SK-N-SH treated with all-trans-retinoic acid at 6 μM for 48 hours (cell line): ENCODE measurements around the gene IMMP2L.
"Not testable (repeated sequence)": the region's sequence is repeated elsewhere in the genome, so short reads cannot be mapped to it uniquely, and the experiment has no call there.

ENCODE experiments used
- ATAC-seq: fragments of 200-7000 bp; cut with Tn5 transposase; 3 replicates; pipeline ENCODE4 v1.9.1; 2020; ENCODE audit warnings: mild to moderate bottlenecking, moderate library complexity
- BACH2 ChIP-seq: fragments of 250-450 bp; sonication (Bioruptor Pico); IDR thresholded peaks from 2 replicates; pipeline ENCODE4 v1.9.0; 2021; ENCODE audit warnings: mild to moderate bottlenecking, borderline replicate concordance
- CREB5 ChIP-seq: fragments of 250-450 bp; sonication (Bioruptor Pico); IDR thresholded peaks from 2 replicates; pipeline ENCODE4 v1.5.1; 2020; ENCODE audit warnings: low read depth, mild to moderate bottlenecking, moderate library complexity
- CSDC2 ChIP-seq: fragments of 250-450 bp; sonication (Bioruptor Pico); IDR thresholded peaks from 2 replicates; pipeline ENCODE4 v1.5.0; 2020; ENCODE audit warnings: mild to moderate bottlenecking, moderate library complexity
- ESRRG ChIP-seq: fragments of 250-450 bp; sonication (Bioruptor Pico); IDR thresholded peaks from 2 replicates; pipeline ENCODE4 v1.6.1; 2021; ENCODE audit warnings: mild to moderate bottlenecking
- GLIS3 ChIP-seq: fragments of 250-450 bp; sonication (Bioruptor Pico); IDR thresholded peaks from 2 replicates; pipeline ENCODE4 v1.5.0; 2020; ENCODE audit warnings: mild to moderate bottlenecking, moderate library complexity
- ISL1 ChIP-seq: fragments of 250-450 bp; sonication (Bioruptor Pico); IDR thresholded peaks from 2 replicates; pipeline ENCODE4 v2.1.2; 2022; ENCODE audit warnings: mild to moderate bottlenecking, moderate library complexity
- OSR1 ChIP-seq: fragments of 250-450 bp; sonication (Bioruptor Pico); IDR thresholded peaks from 2 replicates; pipeline ENCODE4 v1.8.0; 2022; ENCODE audit warnings: moderate library complexity, mild to moderate bottlenecking, inconsistent platforms
- PPARA ChIP-seq: fragments of 250-450 bp; sonication (Bioruptor Pico); IDR thresholded peaks from 2 replicates; pipeline ENCODE4 v1.5.0; 2020; ENCODE audit warnings: mild to moderate bottlenecking, borderline replicate concordance
- TCF4 ChIP-seq: fragments of 250-450 bp; sonication (Bioruptor Pico); IDR thresholded peaks from 2 replicates; pipeline ENCODE4 v1.8.0; 2021; ENCODE audit warnings: mild to moderate bottlenecking, moderate library complexity, borderline replicate concordance
- TOX ChIP-seq: fragments of 250-450 bp; sonication (Bioruptor Pico); IDR thresholded peaks from 2 replicates; pipeline ENCODE4 v1.8.0; 2021; ENCODE audit warnings: mild to moderate bottlenecking, moderate library complexity, borderline replicate concordance
- ZC3H10 ChIP-seq: fragments of 250-450 bp; sonication (Bioruptor Pico); IDR thresholded peaks from 2 replicates; pipeline ENCODE4 v1.5.1; 2021; ENCODE audit warnings: mild to moderate bottlenecking, moderate library complexity
- ZFP30 ChIP-seq: fragments of 450-650 bp; formaldehyde crosslinking; IDR thresholded peaks from 2 replicates; pipeline ENCODE4 v1.5.0; 2022; ENCODE audit warnings: mild to moderate bottlenecking, moderate library complexity
- ZNF565 ChIP-seq: fragments of 450-650 bp; formaldehyde crosslinking; conservative IDR thresholded peaks from 2 replicates; pipeline ENCODE4 v1.5.0; 2020; ENCODE audit warnings: low read depth, mild to moderate bottlenecking, moderate library complexity
- ZNF70 ChIP-seq: fragments of 450-650 bp; formaldehyde crosslinking; IDR thresholded peaks from 2 replicates; pipeline ENCODE4 v1.5.0; 2020; ENCODE audit warnings: mild to moderate bottlenecking, moderate library complexity
- ZNF8 ChIP-seq: fragments of 450-650 bp; formaldehyde crosslinking; IDR thresholded peaks from 2 replicates; pipeline ENCODE4 v1.5.0; 2020; ENCODE audit warnings: mild to moderate bottlenecking, moderate library complexity
- TF ChIP-seq, protein P1 (sequence below): fragments of 250-450 bp; sonication (Bioruptor Pico); IDR thresholded peaks from 2 replicates; pipeline ENCODE4 v1.8.0; 2021; ENCODE audit warnings: low read depth, mild to moderate bottlenecking, moderate library complexity, borderline replicate concordance
- TF ChIP-seq, protein P2 (sequence below): fragments of 250-450 bp; sonication (Bioruptor Pico); IDR thresholded peaks from 2 replicates; pipeline ENCODE4 v1.5.1; 2021; ENCODE audit warnings: mild to moderate bottlenecking, moderate library complexity
- TF ChIP-seq, protein P3 (sequence below): fragments of 250-450 bp; sonication (Bioruptor Pico); IDR thresholded peaks from 2 replicates; pipeline ENCODE4 v1.5.0; 2020; ENCODE audit warnings: mild to moderate bottlenecking, moderate library complexity

Gene IMMP2L

GRCh38 chr7:111256391-111256790 lies 305.9 kb downstream of the IMMP2L start:
- TF ChIP-seq CSDC2 (CRISPR knock-in tag) = no peak
- TF ChIP-seq TOX = no peak
- no peak for TF ChIP-seq ZNF565
- 0 out of 2 replicates have a peak, but pooled peaks have one; percentile 6 for TF ChIP-seq ISL1 (CRISPR knock-in tag)
- peak; percentile 32; the same call in 1 of the 3 replicates for ATAC-seq

- no peak for ATAC-seq
- TF ChIP-seq PPARA (CRISPR knock-in tag) (no peak), ZNF565 (no peak), CREB5 (no peak), ZNF70 (CRISPR knock-in tag) (no peak), ZNF8 (no peak), BACH2 (no peak), TCF4 (CRISPR knock-in tag) (no peak), OSR1 (no peak), ZC3H10 (no peak)
- TF ChIP-seq, protein P1, sequence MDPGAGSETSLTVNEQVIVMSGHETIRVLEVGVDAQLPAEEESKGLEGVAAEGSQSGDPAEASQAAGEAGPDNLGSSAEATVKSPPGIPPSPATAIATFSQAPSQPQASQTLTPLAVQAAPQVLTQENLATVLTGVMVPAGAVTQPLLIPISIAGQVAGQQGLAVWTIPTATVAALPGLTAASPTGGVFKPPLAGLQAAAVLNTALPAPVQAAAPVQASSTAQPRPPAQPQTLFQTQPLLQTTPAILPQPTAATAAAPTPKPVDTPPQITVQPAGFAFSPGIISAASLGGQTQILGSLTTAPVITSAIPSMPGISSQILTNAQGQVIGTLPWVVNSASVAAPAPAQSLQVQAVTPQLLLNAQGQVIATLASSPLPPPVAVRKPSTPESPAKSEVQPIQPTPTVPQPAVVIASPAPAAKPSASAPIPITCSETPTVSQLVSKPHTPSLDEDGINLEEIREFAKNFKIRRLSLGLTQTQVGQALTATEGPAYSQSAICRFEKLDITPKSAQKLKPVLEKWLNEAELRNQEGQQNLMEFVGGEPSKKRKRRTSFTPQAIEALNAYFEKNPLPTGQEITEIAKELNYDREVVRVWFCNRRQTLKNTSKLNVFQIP = no peak
- TF ChIP-seq, protein P2, sequence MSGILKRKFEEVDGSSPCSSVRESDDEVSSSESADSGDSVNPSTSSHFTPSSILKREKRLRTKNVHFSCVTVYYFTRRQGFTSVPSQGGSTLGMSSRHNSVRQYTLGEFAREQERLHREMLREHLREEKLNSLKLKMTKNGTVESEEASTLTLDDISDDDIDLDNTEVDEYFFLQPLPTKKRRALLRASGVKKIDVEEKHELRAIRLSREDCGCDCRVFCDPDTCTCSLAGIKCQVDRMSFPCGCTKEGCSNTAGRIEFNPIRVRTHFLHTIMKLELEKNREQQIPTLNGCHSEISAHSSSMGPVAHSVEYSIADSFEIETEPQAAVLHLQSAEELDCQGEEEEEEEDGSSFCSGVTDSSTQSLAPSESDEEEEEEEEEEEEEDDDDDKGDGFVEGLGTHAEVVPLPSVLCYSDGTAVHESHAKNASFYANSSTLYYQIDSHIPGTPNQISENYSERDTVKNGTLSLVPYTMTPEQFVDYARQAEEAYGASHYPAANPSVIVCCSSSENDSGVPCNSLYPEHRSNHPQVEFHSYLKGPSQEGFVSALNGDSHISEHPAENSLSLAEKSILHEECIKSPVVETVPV (CRISPR knock-in tag) = no peak
- TF ChIP-seq, all 23 proteins: peak for 0
Observed at GRCh38 chr7:111255576-111255975, 306.7 kb downstream of the IMMP2L start.

GRCh38 chr7:111251365-111251764 lies 310.9 kb downstream of the IMMP2L start:
- ATAC-seq = not testable (repeated sequence)

DNA sequence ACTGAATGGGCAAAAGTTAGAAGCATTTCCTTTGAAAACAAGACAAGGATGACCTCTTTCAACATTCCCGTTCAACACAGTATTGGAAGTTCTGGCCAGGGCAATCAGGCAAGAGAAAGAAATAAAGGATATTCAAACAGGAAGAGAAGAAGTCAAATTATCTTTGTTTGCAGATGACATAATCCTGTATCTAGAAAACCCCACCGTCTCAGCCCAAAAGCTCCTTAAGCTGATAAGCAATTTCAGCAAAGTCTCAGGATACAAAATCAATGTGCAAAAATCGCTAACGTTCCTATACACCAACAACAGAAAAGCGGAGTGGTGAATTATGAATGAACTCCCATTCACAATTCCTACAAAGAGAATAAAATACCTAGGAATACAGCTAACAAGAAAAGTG lies 312.5 kb downstream of the IMMP2L start:
- ATAC-seq = not testable (repeated sequence)

- TF ChIP-seq CSDC2 (CRISPR knock-in tag) (no peak), ZNF565 (no peak), ZC3H10 (no peak)
- TF ChIP-seq, all 23 proteins: peak for 0
- ATAC-seq = no peak
Observed at GRCh38 chr7:111242141-111242755, 320.0 kb downstream of the IMMP2L start.

GRCh38 chr7:111240371-111240770 lies 321.9 kb downstream of the IMMP2L start:
- no peak for ATAC-seq
- TF ChIP-seq PPARA (CRISPR knock-in tag) = no peak
- no peak for TF ChIP-seq CREB5
- no peak for TF ChIP-seq GLIS3 (CRISPR knock-in tag)
- TF ChIP-seq BACH2 = no peak
- TF ChIP-seq TCF4 (CRISPR knock-in tag) = no peak
- no peak for TF ChIP-seq ZNF8
- no peak for TF ChIP-seq ZC3H10
- no peak for TF ChIP-seq OSR1
- TF ChIP-seq, protein P1 = no peak
- TF ChIP-seq, protein P3, sequence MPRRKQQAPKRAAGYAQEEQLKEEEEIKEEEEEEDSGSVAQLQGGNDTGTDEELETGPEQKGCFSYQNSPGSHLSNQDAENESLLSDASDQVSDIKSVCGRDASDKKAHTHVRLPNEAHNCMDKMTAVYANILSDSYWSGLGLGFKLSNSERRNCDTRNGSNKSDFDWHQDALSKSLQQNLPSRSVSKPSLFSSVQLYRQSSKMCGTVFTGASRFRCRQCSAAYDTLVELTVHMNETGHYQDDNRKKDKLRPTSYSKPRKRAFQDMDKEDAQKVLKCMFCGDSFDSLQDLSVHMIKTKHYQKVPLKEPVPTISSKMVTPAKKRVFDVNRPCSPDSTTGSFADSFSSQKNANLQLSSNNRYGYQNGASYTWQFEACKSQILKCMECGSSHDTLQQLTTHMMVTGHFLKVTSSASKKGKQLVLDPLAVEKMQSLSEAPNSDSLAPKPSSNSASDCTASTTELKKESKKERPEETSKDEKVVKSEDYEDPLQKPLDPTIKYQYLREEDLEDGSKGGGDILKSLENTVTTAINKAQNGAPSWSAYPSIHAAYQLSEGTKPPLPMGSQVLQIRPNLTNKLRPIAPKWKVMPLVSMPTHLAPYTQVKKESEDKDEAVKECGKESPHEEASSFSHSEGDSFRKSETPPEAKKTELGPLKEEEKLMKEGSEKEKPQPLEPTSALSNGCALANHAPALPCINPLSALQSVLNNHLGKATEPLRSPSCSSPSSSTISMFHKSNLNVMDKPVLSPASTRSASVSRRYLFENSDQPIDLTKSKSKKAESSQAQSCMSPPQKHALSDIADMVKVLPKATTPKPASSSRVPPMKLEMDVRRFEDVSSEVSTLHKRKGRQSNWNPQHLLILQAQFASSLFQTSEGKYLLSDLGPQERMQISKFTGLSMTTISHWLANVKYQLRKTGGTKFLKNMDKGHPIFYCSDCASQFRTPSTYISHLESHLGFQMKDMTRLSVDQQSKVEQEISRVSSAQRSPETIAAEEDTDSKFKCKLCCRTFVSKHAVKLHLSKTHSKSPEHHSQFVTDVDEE = no peak
- no peak for TF ChIP-seq ZFP30
- TF ChIP-seq ESRRG (CRISPR knock-in tag) = no peak
- TF ChIP-seq CSDC2 (CRISPR knock-in tag) = no peak
- TF ChIP-seq TOX = no peak
